OCI-LY1 (cell line): ENCODE results near the gene AKAP9.

Experiments used
- H2AFZ ChIP-seq: fragments of 200-600 bp; sonication (generic), shearing (Covaris generic); 2 replicates; pipeline ENCODE4 v1.6.0; 2014; ENCODE audit warnings: antibody characterized with exemption, mild to moderate bottlenecking, low read length
- H3F3A ChIP-seq: fragments of 200-600 bp; sonication (generic), shearing (Covaris generic); 2 replicates; pipeline ENCODE4 v1.6.0; 2014; ENCODE audit warnings: mild to moderate bottlenecking, antibody characterized with exemption, low read length, moderate library complexity; ENCODE audit not compliant: insufficient read depth
- H3K27ac ChIP-seq: fragments of 200-600 bp; sonication (generic); 2 replicates; pipeline ENCODE4 v1.5.1; 2014; ENCODE audit warnings: low read length, mixed run types, mild to moderate bottlenecking, low read depth; ENCODE audit not compliant: poor library complexity, severe bottlenecking
- H3K27me3 ChIP-seq: fragments of 200-600 bp; sonication (generic); 2 replicates; pipeline ENCODE4 v1.6.0; 2014; ENCODE audit warnings: antibody characterized with exemption, mild to moderate bottlenecking, low read length, moderate library complexity; ENCODE audit not compliant: insufficient read depth
- H3K36me3 ChIP-seq: fragments of 200-600 bp; sonication (generic); 2 replicates; pipeline ENCODE4 v1.6.1; 2014; ENCODE audit warnings: mild to moderate bottlenecking, antibody characterized with exemption, low read length, moderate library complexity, mixed read lengths; ENCODE audit not compliant: insufficient read depth
- H3K4me1 ChIP-seq: fragments of 200-600 bp; sonication (generic); 2 replicates; pipeline ENCODE4 v1.5.1; 2014; ENCODE audit warnings: mild to moderate bottlenecking, low read length, moderate library complexity; ENCODE audit not compliant: insufficient read depth, severe bottlenecking
- H3K4me2 ChIP-seq: fragments of 200-600 bp; sonication (generic), shearing (Covaris generic); 2 replicates; pipeline ENCODE4 v1.6.1; 2014; ENCODE audit warnings: low read length
- H3K4me3 ChIP-seq: fragments of 200-600 bp; sonication (generic); 2 replicates; pipeline ENCODE4 v1.5.1; 2014; ENCODE audit warnings: low read length, low read depth, mild to moderate bottlenecking, mixed read lengths; ENCODE audit not compliant: poor library complexity, severe bottlenecking
- H3K79me2 ChIP-seq: fragments of 200-600 bp; shearing (Covaris generic); 2 replicates; pipeline ENCODE4 v1.6.1; 2016; ENCODE audit warnings: mixed run types, low read length, mixed read lengths; ENCODE audit not compliant: insufficient read depth
- H3K9ac ChIP-seq: fragments of 200-600 bp; sonication (generic), shearing (Covaris generic); 2 replicates; pipeline ENCODE4 v1.6.1; 2014; ENCODE audit warnings: mild to moderate bottlenecking, low read length, mixed read lengths
- H3K9me2 ChIP-seq: fragments of 200-600 bp; sonication (generic), shearing (Covaris generic); 2 replicates; pipeline ENCODE4 v1.6.1; 2014; ENCODE audit warnings: low read depth, mild to moderate bottlenecking, low read length, mixed read lengths
- H3K9me3 ChIP-seq: fragments of 200-600 bp; shearing (Covaris generic); 2 replicates; pipeline ENCODE4 v1.6.1; 2014; ENCODE audit warnings: low read length, mixed read lengths
- H4K20me1 ChIP-seq: fragments of 200-600 bp; sonication (generic), shearing (Covaris generic); 2 replicates; pipeline ENCODE4 v1.6.0; 2016; ENCODE audit warnings: mild to moderate bottlenecking, low read length; ENCODE audit not compliant: insufficient read depth
- EZH2 ChIP-seq: fragments of 200-600 bp; sonication (generic), shearing (Covaris generic); IDR thresholded peaks from 2 replicates; pipeline ENCODE4 v1.8.0; 2017; ENCODE audit warnings: borderline replicate concordance, mixed run types, mild to moderate bottlenecking, antibody characterized with exemption, low read length, moderate library complexity, mixed read lengths
- TF ChIP-seq, protein P1 (sequence below): fragments of 200-600 bp; sonication (generic), shearing (Covaris generic); IDR thresholded peaks from 2 replicates; pipeline ENCODE4 v1.5.1; 2017; ENCODE audit warnings: mild to moderate bottlenecking, antibody characterized with exemption, low read length, moderate library complexity, mixed read lengths

The AKAP9 gene

GRCh38 chr7:91894781-91895480 is 45.7 kb upstream of the AKAP9 start:
- Histone ChIP-seq H3K27ac (no peak overlapping the region), H2AFZ (no peak overlapping the region), H3K9me2 (no peaks in the 10 kb centered on the region), H3F3A (no peaks in the 10 kb centered on the region), H3K36me3 (no peaks in the 10 kb centered on the region), H3K9ac (no peak overlapping the region), H3K4me3 (no peak overlapping the region), H3K9me3 (no peaks in the 10 kb centered on the region), H4K20me1 (no peaks in the 10 kb centered on the region), H3K79me2 (no peaks in the 10 kb centered on the region), H3K4me1 (no peaks in the 10 kb centered on the region), H3K4me2 (no peak overlapping the region), H3K27me3 (no peaks in the 10 kb centered on the region)
- TF ChIP-seq EZH2: no peak
- TF ChIP-seq, protein P1, sequence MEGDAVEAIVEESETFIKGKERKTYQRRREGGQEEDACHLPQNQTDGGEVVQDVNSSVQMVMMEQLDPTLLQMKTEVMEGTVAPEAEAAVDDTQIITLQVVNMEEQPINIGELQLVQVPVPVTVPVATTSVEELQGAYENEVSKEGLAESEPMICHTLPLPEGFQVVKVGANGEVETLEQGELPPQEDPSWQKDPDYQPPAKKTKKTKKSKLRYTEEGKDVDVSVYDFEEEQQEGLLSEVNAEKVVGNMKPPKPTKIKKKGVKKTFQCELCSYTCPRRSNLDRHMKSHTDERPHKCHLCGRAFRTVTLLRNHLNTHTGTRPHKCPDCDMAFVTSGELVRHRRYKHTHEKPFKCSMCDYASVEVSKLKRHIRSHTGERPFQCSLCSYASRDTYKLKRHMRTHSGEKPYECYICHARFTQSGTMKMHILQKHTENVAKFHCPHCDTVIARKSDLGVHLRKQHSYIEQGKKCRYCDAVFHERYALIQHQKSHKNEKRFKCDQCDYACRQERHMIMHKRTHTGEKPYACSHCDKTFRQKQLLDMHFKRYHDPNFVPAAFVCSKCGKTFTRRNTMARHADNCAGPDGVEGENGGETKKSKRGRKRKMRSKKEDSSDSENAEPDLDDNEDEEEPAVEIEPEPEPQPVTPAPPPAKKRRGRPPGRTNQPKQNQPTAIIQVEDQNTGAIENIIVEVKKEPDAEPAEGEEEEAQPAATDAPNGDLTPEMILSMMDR: no peak

- Histone ChIP-seq H3K27ac (no peak overlapping the region), H2AFZ (no peak overlapping the region)
These were observed 42.2 kb upstream of the AKAP9 start for GRCh38 chr7:91898240-91898992.

DNA sequence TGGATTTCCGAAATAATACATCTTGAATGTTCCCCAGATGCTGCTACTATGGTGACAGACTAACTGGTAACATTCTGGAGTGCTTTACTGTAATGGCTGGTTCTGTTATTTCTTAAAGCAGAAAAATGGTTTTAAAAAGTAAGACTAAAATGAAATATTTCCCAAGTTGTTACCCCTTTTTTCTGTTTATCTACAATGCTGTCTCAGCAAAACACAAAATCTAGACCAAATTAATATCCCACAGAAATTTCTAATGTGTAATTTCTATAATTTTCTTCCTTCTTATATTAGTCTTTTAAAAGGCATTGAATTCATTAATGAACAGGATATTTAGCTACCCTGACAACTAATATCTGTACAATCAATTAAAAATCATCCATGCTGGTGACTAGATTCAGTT is 41.1 kb upstream of the AKAP9 start:
- H2AFZ ChIP-seq: no peak overlapping the region
- no peaks in the 10 kb centered on the region for H3K9me2 ChIP-seq
- H3K36me3 ChIP-seq: no peaks in the 10 kb centered on the region
- H4K20me1 ChIP-seq: no peaks in the 10 kb centered on the region
- no peak overlapping the region for H3K4me2 ChIP-seq
- no peak overlapping the region for H3K9ac ChIP-seq
- no peak overlapping the region for H3K4me3 ChIP-seq
- H3K27ac ChIP-seq: no peak overlapping the region
- H3K9me3 ChIP-seq: no peaks in the 10 kb centered on the region
- no peak for TF ChIP-seq EZH2
- TF ChIP-seq, protein P1: no peak
- no peaks in the 10 kb centered on the region for H3F3A ChIP-seq
- no peaks in the 10 kb centered on the region for H3K4me1 ChIP-seq
- H3K79me2 ChIP-seq: no peaks in the 10 kb centered on the region
- H3K27me3 ChIP-seq: no peaks in the 10 kb centered on the region

More at GRCh38 chr7:91898240-91898992, 42.2 kb upstream of the AKAP9 start:
- no peak overlapping the region for H3K4me2 ChIP-seq
- H3K4me3 ChIP-seq: no peak overlapping the region
- no peaks in the 10 kb centered on the region for H3K27me3 ChIP-seq
- no peaks in the 10 kb centered on the region for H4K20me1 ChIP-seq
- no peaks in the 10 kb centered on the region for H3K9me3 ChIP-seq
- no peaks in the 10 kb centered on the region for H3F3A ChIP-seq
- no peak overlapping the region for H3K9ac ChIP-seq
- H3K4me1 ChIP-seq: no peaks in the 10 kb centered on the region
- TF ChIP-seq EZH2: no peak
- TF ChIP-seq, protein P1: no peak
- no peaks in the 10 kb centered on the region for H3K9me2 ChIP-seq
- no peaks in the 10 kb centered on the region for H3K36me3 ChIP-seq
- no peaks in the 10 kb centered on the region for H3K79me2 ChIP-seq
